ENCODE data around the gene ERO1A. TPM values are rescaled to one million over a fixed set of nuclear protein-coding genes. Genes with fewer than 3 reads are reported as not detected.
A peak's percentile ranks its signal among the peaks of the same experiment; 100 is the strongest.

The ERO1A gene
- total and polyA plus RNA-seq, 4 donors: 16.5 to 42.3 (median 20.0) TPM

GRCh38 chr14:52693036-52693435 is 2.3 kb downstream of the ERO1A start:
- H3K4me3 ChIP-seq (ENCODE audit: low read depth in 1 of 3, low read length in 3 of 3): no peak overlapping the region
- 82% methylated on average over 3 of the region's 3 CpGs for WGBS
- no peaks in the 10 kb centered on the region for H3K9me3 ChIP-seq (ENCODE audit: control insufficient read depth in 4 of 4, low read length in 3 of 4)
- TF ChIP-seq TAF1 (conservative IDR thresholded peaks at IDR 0.05): no peak
- TF ChIP-seq FOXA2 (IDR thresholded peaks at IDR 0.05): no peak
- TF ChIP-seq HNF4G (IDR thresholded peaks at IDR 0.05): no peak
- TF ChIP-seq YY1 (IDR thresholded peaks at IDR 0.05): no peak
- TF ChIP-seq REST (IDR thresholded peaks at IDR 0.05): no peak
- no peak for TF ChIP-seq CTCF (IDR thresholded peaks at IDR 0.05; ENCODE audit: low read depth, low read length, missing input control)
- TF ChIP-seq NR2F2 (IDR thresholded peaks at IDR 0.05): no peak
- TF ChIP-seq HNF4A (conservative IDR thresholded peaks at IDR 0.05): no peak
- TF ChIP-seq GABPA (IDR thresholded peaks at IDR 0.05 in 1 of 2, conservative IDR thresholded peaks at IDR 0.05 in 1 of 2): no peak
- no peak for TF ChIP-seq ZBTB33 (IDR thresholded peaks at IDR 0.05)
- TF ChIP-seq RXRA (IDR thresholded peaks at IDR 0.05): no peak
- TF ChIP-seq FOXA1 (IDR thresholded peaks at IDR 0.05): no peak
- H3K27me3 ChIP-seq (ENCODE audit: control insufficient read depth in 4 of 4, insufficient read depth in 4 of 4, low read length in 3 of 4): no peaks in the 10 kb centered on the region
- no peak overlapping the region for H3K27ac ChIP-seq (ENCODE audit: low read depth in 1 of 2, low read length in 2 of 2)
- no peak overlapping the region for H3K9ac ChIP-seq (ENCODE audit: low read depth in 1 of 2, low read length in 2 of 2)
- peaks cover 1 to 13% (median 8%) of the 10 kb centered on the region in 4 donors for H3K4me1 ChIP-seq (ENCODE audit: control insufficient read depth in 4 of 4, insufficient read depth in 4 of 4, low read length in 3 of 4)
- no peak for DNase-seq (ENCODE audit: low spot score)
- H3K36me3 ChIP-seq (ENCODE audit: control insufficient read depth in 4 of 4, insufficient read depth in 3 of 4, low read depth in 1 of 4, low read length in 3 of 4): no peaks in the 10 kb centered on the region

GRCh38 chr14:52692248-52692962 is 3.0 kb downstream of the ERO1A start:
- H3K9me3 ChIP-seq (ENCODE audit: control insufficient read depth in 4 of 4, low read length in 3 of 4): no peaks in the 10 kb centered on the region
- H3K27me3 ChIP-seq (ENCODE audit: control insufficient read depth in 4 of 4, insufficient read depth in 4 of 4, low read length in 3 of 4): no peaks in the 10 kb centered on the region
- H3K4me1 ChIP-seq (ENCODE audit: control insufficient read depth in 4 of 4, insufficient read depth in 4 of 4, low read length in 3 of 4): peaks cover 1 to 13% (median 8%) of the 10 kb centered on the region in 4 donors
- H3K9ac ChIP-seq (ENCODE audit: low read depth in 1 of 2, low read length in 2 of 2): no peak overlapping the region
- peak overlapping the region in 1 of 2 donors; percentile 9 for H3K27ac ChIP-seq (ENCODE audit: low read depth in 1 of 2, low read length in 2 of 2)
- DNase-seq (ENCODE audit: low spot score): no peak
- no peak overlapping the region for H3K4me3 ChIP-seq (ENCODE audit: low read depth in 1 of 3, low read length in 3 of 3)
- no peaks in the 10 kb centered on the region for H3K36me3 ChIP-seq (ENCODE audit: control insufficient read depth in 4 of 4, insufficient read depth in 3 of 4, low read depth in 1 of 4, low read length in 3 of 4)
- WGBS: 67% methylated on average over 5 of the region's 5 CpGs
- TF ChIP-seq YY1 (IDR thresholded peaks at IDR 0.05): no peak
- TF ChIP-seq REST (IDR thresholded peaks at IDR 0.05): no peak
- TF ChIP-seq EGR1 (IDR thresholded peaks at IDR 0.05; ENCODE audit: low read depth in 2 of 2): no peak
- TF ChIP-seq ZBTB33 (IDR thresholded peaks at IDR 0.05): no peak
- no peak for TF ChIP-seq FOXA2 (IDR thresholded peaks at IDR 0.05)
- TF ChIP-seq HNF4G (IDR thresholded peaks at IDR 0.05): no peak
- no peak for TF ChIP-seq NR2F2 (IDR thresholded peaks at IDR 0.05)
- TF ChIP-seq SP1 (IDR thresholded peaks at IDR 0.05): no peak
- TF ChIP-seq TAF1 (conservative IDR thresholded peaks at IDR 0.05): no peak
- TF ChIP-seq MAX (IDR thresholded peaks at IDR 0.05): no peak
- TF ChIP-seq HNF4A (conservative IDR thresholded peaks at IDR 0.05): no peak
- no peak for TF ChIP-seq RAD21 (IDR thresholded peaks at IDR 0.05)

All from liver (tissue), 9 donors.